Gastrocnemius medialis (tissue), 4 donors: ENCODE results near the gene B3GLCT.

Experiments used
- POLR2A ChIP-seq, 2 donors: fragments of 450-650 bp; IDR thresholded peaks; one replicate each; pipeline ENCODE4 v1.6.1; 2017; ENCODE audit warnings: antibody characterized with exemption in 2 of 2, mild to moderate bottlenecking in 2 of 2, moderate library complexity in 2 of 2
- TF ChIP-seq, protein P1 (sequence below), 5 experiments: fragments of 450-650 bp in 3 of 5; fragments of 200-600 bp in 2 of 5; sonication (generic) in 2 of 5; IDR thresholded peaks in 4 of 5; conservative IDR thresholded peaks in 1 of 5; 1 replicate in 4 of 5; 2 replicates in 1 of 5; pipeline ENCODE4 v1.5.1; 2016 to 2019; ENCODE audit warnings: antibody characterized with exemption in 5 of 5, mild to moderate bottlenecking in 3 of 5, moderate library complexity in 3 of 5

DNA sequence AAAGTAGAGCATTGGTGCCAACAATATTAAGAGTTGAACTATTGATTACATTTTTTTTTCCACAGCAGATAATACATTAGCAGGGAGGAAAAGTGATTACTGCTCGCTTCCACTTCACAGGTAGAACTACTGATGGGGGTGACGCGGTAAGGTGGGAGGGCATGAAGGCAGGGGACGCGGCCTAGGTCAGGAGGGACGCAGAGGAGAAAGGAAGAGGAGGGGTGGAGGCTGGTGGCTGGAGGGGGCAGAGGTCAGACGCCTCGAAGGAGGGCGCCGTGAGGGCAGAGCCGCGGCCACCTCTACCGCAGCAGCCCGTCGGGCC is 287 bp upstream of the B3GLCT start:
- TF ChIP-seq, protein P1, sequence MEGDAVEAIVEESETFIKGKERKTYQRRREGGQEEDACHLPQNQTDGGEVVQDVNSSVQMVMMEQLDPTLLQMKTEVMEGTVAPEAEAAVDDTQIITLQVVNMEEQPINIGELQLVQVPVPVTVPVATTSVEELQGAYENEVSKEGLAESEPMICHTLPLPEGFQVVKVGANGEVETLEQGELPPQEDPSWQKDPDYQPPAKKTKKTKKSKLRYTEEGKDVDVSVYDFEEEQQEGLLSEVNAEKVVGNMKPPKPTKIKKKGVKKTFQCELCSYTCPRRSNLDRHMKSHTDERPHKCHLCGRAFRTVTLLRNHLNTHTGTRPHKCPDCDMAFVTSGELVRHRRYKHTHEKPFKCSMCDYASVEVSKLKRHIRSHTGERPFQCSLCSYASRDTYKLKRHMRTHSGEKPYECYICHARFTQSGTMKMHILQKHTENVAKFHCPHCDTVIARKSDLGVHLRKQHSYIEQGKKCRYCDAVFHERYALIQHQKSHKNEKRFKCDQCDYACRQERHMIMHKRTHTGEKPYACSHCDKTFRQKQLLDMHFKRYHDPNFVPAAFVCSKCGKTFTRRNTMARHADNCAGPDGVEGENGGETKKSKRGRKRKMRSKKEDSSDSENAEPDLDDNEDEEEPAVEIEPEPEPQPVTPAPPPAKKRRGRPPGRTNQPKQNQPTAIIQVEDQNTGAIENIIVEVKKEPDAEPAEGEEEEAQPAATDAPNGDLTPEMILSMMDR (IDR thresholded peaks at IDR 0.05 in 4 of 5, conservative IDR thresholded peaks at IDR 0.05 in 1 of 5): no peak
- no peak for TF ChIP-seq POLR2A (IDR thresholded peaks at IDR 0.05)
